Measurements from ENCODE around the gene CCDC88B. TPM values are rescaled to one million over a fixed set of nuclear protein-coding genes. Genes with fewer than 3 reads are reported as not detected.
A peak's percentile ranks its signal among the peaks of the same experiment; 100 is the strongest.

The CCDC88B gene
- total and polyA plus RNA-seq, 7 donors: 2.6 to 157 (median 8.6) TPM

GRCh38 chr11:64359712-64360445 lies 19.9 kb downstream of the CCDC88B start:
- TF ChIP-seq CTCF (IDR thresholded peaks at IDR 0.05): no peak
- no peak for TF ChIP-seq POLR2A (IDR thresholded peaks at IDR 0.05)
- TF ChIP-seq POLR2AphosphoS5 (IDR thresholded peaks at IDR 0.05): no peak
- TF ChIP-seq EP300 (IDR thresholded peaks at IDR 0.05): no peak
- H3K4me1 ChIP-seq: peaks cover 0 to 39% (median 35%) of the 10 kb centered on the region in 4 donors
- WGBS, 2 donors: 44 to 69% methylated on average over 38 of the region's 38 CpGs
- H3K4me3 ChIP-seq: peak overlapping the region; percentile 79 to 92 (median 84)
- peak overlapping the region in 3 of 4 donors; percentile 79 to 90 (median 83) for H3K27ac ChIP-seq
- intact Hi-C loops (cut with DNase I): no loop called here
- no peaks in the 10 kb centered on the region for H3K9me3 ChIP-seq
- no peak for DNase-seq
- no peaks in the 10 kb centered on the region for H3K27me3 ChIP-seq
- peaks cover 0 to 39% (median 14%) of the 10 kb centered on the region in 4 donors for H3K36me3 ChIP-seq

- Histone ChIP-seq H3K27ac (no peak overlapping the region), H3K4me3 (peak overlapping the region in 2 of 4 donors; percentile 79 to 84), H3K9me3 (no peaks in the 10 kb centered on the region), H3K36me3 (peaks cover 0 to 45% (median 16%) of the 10 kb centered on the region in 4 donors), H3K27me3 (no peaks in the 10 kb centered on the region), H3K4me1 (peaks cover 0 to 33% (median 29%) of the 10 kb centered on the region in 4 donors)
- no peak for DNase-seq
- 55 to 80% methylated on average over 13 of the region's 13 CpGs for WGBS, 2 donors
- intact Hi-C loops (cut with DNase I): no loop called here
- TF ChIP-seq CTCF (IDR thresholded peaks at IDR 0.05) (no peak), POLR2A (IDR thresholded peaks at IDR 0.05) (no peak), POLR2AphosphoS5 (IDR thresholded peaks at IDR 0.05) (no peak), EP300 (IDR thresholded peaks at IDR 0.05) (no peak)
Observed at GRCh38 chr11:64360448-64360921, 20.5 kb downstream of the CCDC88B start.

- no peak overlapping the region for H3K4me3 ChIP-seq
- intact Hi-C loops (cut with DNase I): no loop called here
- H3K9me3 ChIP-seq: no peaks in the 10 kb centered on the region
- H3K4me1 ChIP-seq: peaks cover 0 to 28% (median 26%) of the 10 kb centered on the region in 4 donors
- H3K27ac ChIP-seq: no peak overlapping the region
- WGBS, 2 donors: 94 to 95% methylated on average over 18 of the region's 18 CpGs
- H3K36me3 ChIP-seq: peaks cover 0 to 57% (median 25%) of the 10 kb centered on the region in 4 donors
- no peak for DNase-seq
- TF ChIP-seq EP300 (IDR thresholded peaks at IDR 0.05) (no peak), POLR2AphosphoS5 (IDR thresholded peaks at IDR 0.05) (no peak), CTCF (IDR thresholded peaks at IDR 0.05) (no peak), POLR2A (IDR thresholded peaks at IDR 0.05) (no peak)
- H3K27me3 ChIP-seq: no peaks in the 10 kb centered on the region
Observed at GRCh38 chr11:64361659-64362058, 21.7 kb downstream of the CCDC88B start.

- no peaks in the 10 kb centered on the region for H3K27me3 ChIP-seq
- TF ChIP-seq EP300 (IDR thresholded peaks at IDR 0.05): no peak
- no peak for TF ChIP-seq POLR2A (IDR thresholded peaks at IDR 0.05)
- no peak for TF ChIP-seq POLR2AphosphoS5 (IDR thresholded peaks at IDR 0.05)
- TF ChIP-seq CTCF (IDR thresholded peaks at IDR 0.05): no peak
- no peak overlapping the region for H3K27ac ChIP-seq
- 94 to 95% methylated on average over 10 of the region's 10 CpGs for WGBS, 2 donors
- no peak overlapping the region for H3K4me3 ChIP-seq
- H3K9me3 ChIP-seq: no peaks in the 10 kb centered on the region
- peaks cover under 1 to 64% (median 30%) of the 10 kb centered on the region in 4 donors for H3K36me3 ChIP-seq
- intact Hi-C loops (cut with DNase I): no loop called here
- H3K4me1 ChIP-seq: peaks cover 0 to 28% (median 26%) of the 10 kb centered on the region in 4 donors
- DNase-seq: no peak
Observed at GRCh38 chr11:64362339-64362738, 22.3 kb downstream of the CCDC88B start.
